ENCODE measurements around the gene GTF2IRD2.
"Not testable (repeated sequence)": the region's sequence is repeated elsewhere in the genome, so short reads cannot be mapped to it uniquely, and the experiment has no call there.

Gene GTF2IRD2

GRCh38 chr7:74788369-74789150 is 62.8 kb downstream of the GTF2IRD2 start:
- peak; percentile 84 for DNase-seq

GRCh38 chr7:74783595-74783994 is 67.8 kb downstream of the GTF2IRD2 start:
- DNase-seq = not testable (repeated sequence)

GRCh38 chr7:74781746-74782145 is 69.7 kb downstream of the GTF2IRD2 start:
- not testable (repeated sequence) for DNase-seq

- not testable (repeated sequence) for DNase-seq
These were observed 72.4 kb downstream of the GTF2IRD2 start for GRCh38 chr7:74779053-74779452.

- not testable (repeated sequence) for DNase-seq
These were observed 76.3 kb downstream of the GTF2IRD2 start for GRCh38 chr7:74775111-74775510.

GRCh38 chr7:74773760-74774750 is 77.3 kb downstream of the GTF2IRD2 start, which contains the start of gene NCF1:
Gene NCF1 (plus strand): TSS chr7:74774011. CDS start chr7:74774032, 21 bp downstream.
- DNase-seq = not testable (repeated sequence)

- not testable (repeated sequence) for DNase-seq
These were observed 79.3 kb downstream of the GTF2IRD2 start for GRCh38 chr7:74772093-74772492.

GRCh38 chr7:74770062-74770461 is 81.3 kb downstream of the GTF2IRD2 start:
- DNase-seq = not testable (repeated sequence)

- DNase-seq = not testable (repeated sequence)
These were observed 84.4 kb downstream of the GTF2IRD2 start for GRCh38 chr7:74766991-74767390.

- not testable (repeated sequence) for DNase-seq
These were observed 84.9 kb downstream of the GTF2IRD2 start for GRCh38 chr7:74766509-74766908.

GRCh38 chr7:74765205-74765918 is 86.0 kb downstream of the GTF2IRD2 start:
- DNase-seq = not testable (repeated sequence)

- not testable (repeated sequence) for DNase-seq
These were observed 92.4 kb downstream of the GTF2IRD2 start for GRCh38 chr7:74758982-74759381.

- not testable (repeated sequence) for DNase-seq
These were observed 93.1 kb downstream of the GTF2IRD2 start for GRCh38 chr7:74758268-74758667.

- not testable (repeated sequence) for DNase-seq
These were observed 94.7 kb downstream of the GTF2IRD2 start for GRCh38 chr7:74756673-74757072.

GRCh38 chr7:74753921-74754482 is 97.4 kb downstream of the GTF2IRD2 start:
- not testable (repeated sequence) for DNase-seq
